Right cardiac atrium (tissue), 5 donors: ENCODE results near the gene HPCAL1. TPM values are rescaled to one million over a fixed set of nuclear protein-coding genes. Genes with fewer than 3 reads are reported as not detected.
"Not testable (repeated sequence)": the region's sequence is repeated elsewhere in the genome, so short reads cannot be mapped to it uniquely, and the experiment has no call there.

ENCODE experiments used
- ATAC-seq, 2 donors: fragments of 200-7000 bp; cut with Tn5 transposase; one replicate each; pipeline versions ENCODE4 v1.8.0 to v1.9.1; 2020; ENCODE audit warnings: moderate library complexity in 2 of 2, mild to moderate bottlenecking in 1 of 2
- DNase-seq, 3 donors: peaks; one replicate each; pipeline ENCODE4 v3.0.0-alpha.2; 2020
- H3K27ac ChIP-seq: one replicate; pipeline ENCODE4 v1.5.1; 2013; ENCODE audit warnings: mild to moderate bottlenecking, low read length, control low read depth, moderate library complexity
- H3K27me3 ChIP-seq: one replicate; pipeline ENCODE4 v1.6.1; 2013; ENCODE audit not compliant: control insufficient read depth, insufficient read depth
- H3K4me1 ChIP-seq: one replicate; pipeline ENCODE4 v1.6.1; 2013; ENCODE audit warnings: low read length; ENCODE audit not compliant: control insufficient read depth, insufficient read depth
- H3K4me3 ChIP-seq: one replicate; pipeline ENCODE4 v1.5.1; 2013; ENCODE audit warnings: low read length, control low read depth
- H3K9me3 ChIP-seq: one replicate; pipeline ENCODE4 v1.6.1; 2013; ENCODE audit warnings: low read length; ENCODE audit not compliant: control insufficient read depth
- WGBS: extraction: QIAGEN DNeasy Blood & Tissue Kit; methylation state at CpG from one replicate; pipeline ENCODE4 v1.1.7; 2013; 5-methylcytosine and 5-hydroxymethylcytosine counted together
- intact Hi-C, 4 donors: fragments of 100-400 bp; cut with DNase I; formaldehyde crosslinking; loops; one replicate each; pipeline versions ENCODE4 v1.11.0 to v1.14.0; 2022 to 2023
- polyA plus RNA-seq: library from polyadenylated mRNA; stranded (reverse); fragments of 200-250 nt; gene quantifications from one replicate; pipeline ENCODE4 v1.2.3, GENCODE V29; 2013
- total RNA-seq, 4 donors: library from RNA; stranded (reverse); fragmentation: NEBNext Ultra II Directional; extraction: Animal tissue kit (Norgen Biotek cat#: 25700); gene quantifications; one replicate each; pipeline ENCODE4 v1.2.1, GENCODE V29; 2021
- donor health status: healthy with polysubstance abuse.
- donor health status: DM: no; HTN: yes; CAD: no.
- donor health status: DM: no; HTN: no; CAD: no.
- donor health status: DM: no; HTN: yes; CAD: no; lungs with severe emphysema.
- donor health status: DM: yes; HTN: yes; CAD: no.

The HPCAL1 gene
- total and polyA plus RNA-seq, 5 donors: 18.5 to 32.2 (median 25.1) TPM

DNA sequence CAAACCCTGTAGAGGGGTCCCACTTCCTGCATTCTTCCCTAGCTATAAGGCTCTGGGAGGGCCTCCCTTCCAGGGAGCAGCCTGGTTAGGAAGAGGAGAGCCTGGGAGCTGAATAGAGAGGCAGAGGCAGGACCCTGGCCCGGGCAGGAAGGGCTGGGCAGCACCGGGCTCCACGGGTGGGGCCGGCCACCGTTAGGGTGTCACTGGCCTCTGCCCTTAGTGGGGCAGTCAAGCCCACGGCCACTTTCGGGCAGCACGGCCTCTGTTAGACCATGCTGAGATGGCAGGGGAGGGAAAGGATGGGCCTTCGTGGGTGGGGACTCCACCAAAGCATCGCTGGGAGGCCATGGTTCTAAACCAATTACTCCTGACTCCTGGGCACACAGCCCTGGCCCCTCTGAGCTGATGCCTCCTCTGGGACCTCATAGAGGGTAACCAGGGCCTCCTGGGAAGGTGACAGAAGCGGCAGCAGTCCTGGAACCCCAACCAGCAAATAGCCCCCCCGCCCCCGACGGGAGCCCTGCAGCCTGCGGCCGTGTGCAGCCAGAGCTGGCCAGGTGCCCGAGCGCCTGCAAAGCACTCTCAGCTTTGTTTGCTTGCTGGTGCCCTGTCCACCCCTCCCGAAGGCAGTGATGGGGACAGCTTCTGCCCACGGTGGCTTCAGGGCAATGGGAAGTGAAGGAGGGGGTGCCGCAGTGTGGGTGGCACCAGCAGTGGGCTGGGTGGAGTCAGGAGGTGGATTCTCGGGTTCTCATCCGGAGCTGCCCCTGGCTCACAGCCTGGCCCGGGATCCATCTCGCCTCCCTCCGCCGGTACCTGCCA, 16.3 kb upstream of the HPCAL1 start:
- intact Hi-C loops: no loop called here
- H3K4me1 ChIP-seq: no peaks in the 10 kb centered on the region
- no peaks in the 10 kb centered on the region for H3K27me3 ChIP-seq
- DNase-seq: peak in 1 of 3 donors; percentile 60
- WGBS: 73% methylated on average over 27 of the region's 27 CpGs
- ATAC-seq: peak in 1 of 2 donors; percentile 29
- no peak overlapping the region for H3K4me3 ChIP-seq
- H3K9me3 ChIP-seq: no peaks in the 10 kb centered on the region
- H3K27ac ChIP-seq: no peak overlapping the region

DNA sequence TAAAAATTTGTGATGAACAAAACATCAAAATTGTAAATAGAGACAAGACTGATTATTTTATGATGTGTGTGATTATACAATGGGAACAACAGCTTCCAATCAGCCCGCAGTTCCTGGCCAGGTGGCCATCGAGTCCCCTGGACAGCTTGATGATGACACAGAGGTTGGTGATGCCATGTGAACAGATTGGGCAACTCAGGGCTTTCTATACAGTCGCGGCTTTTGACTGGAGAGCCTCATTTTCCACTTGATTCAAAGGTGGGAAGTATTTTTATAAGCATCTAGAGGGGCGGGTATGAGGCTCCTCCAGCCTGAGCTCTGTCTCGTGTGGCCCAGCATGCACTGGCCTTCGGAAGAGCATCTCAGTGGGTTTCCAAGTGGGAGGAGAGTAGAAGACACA, 14.9 kb upstream of the HPCAL1 start:
- no peaks in the 10 kb centered on the region for H3K27me3 ChIP-seq
- ATAC-seq (no peak), DNase-seq (no peak)
- WGBS: 94% methylated on average over 7 of the region's 7 CpGs
- no peak overlapping the region for H3K27ac ChIP-seq
- H3K4me3 ChIP-seq: no peak overlapping the region
- intact Hi-C loops: no loop called here
- no peaks in the 10 kb centered on the region for H3K9me3 ChIP-seq
- H3K4me1 ChIP-seq: no peaks in the 10 kb centered on the region

DNA sequence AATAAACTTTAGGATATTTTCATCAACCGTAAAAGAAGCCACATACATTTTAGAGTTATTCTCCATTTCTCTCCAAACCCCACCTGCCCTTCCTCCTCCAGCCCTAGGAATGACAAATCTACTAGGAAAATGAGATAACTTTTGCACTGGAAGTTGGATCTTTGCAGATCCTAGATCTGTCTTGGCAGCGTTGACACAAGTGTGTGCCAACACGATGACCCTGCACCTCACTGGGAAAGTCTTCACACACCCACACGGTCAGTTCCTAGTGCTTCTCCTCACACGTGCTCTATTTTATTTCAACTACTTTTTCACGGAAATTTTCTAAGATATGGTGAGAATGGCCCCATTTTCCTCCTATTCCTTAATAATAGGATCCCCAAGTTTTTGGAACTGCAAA, 14.1 kb upstream of the HPCAL1 start:
- intact Hi-C loops: no loop called here
- ATAC-seq (no peak), DNase-seq (no peak)
- Histone ChIP-seq H3K27me3 (no peaks in the 10 kb centered on the region), H3K27ac (no peak overlapping the region), H3K4me3 (no peak overlapping the region), H3K9me3 (no peaks in the 10 kb centered on the region), H3K4me1 (no peaks in the 10 kb centered on the region)
- 59% methylated on average over 6 of the region's 6 CpGs for WGBS

DNA sequence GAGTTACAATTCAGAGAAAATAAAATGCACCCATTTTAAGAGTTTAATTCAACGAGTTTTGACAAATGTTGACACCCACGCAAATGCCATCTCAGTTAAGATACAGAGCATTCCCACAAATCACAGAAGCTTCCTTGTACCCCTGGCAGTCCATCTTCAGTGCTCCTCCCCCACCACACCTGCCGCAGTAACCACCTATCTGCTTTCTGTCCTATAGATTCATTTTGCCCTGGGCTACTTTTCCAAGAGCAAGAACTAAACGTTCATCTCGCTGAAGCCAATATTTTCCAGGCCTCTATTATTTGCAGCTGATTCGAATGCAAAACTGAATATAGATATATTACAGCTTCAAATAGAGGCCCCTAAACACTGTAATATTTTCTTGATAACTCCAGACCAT, 13.4 kb upstream of the HPCAL1 start:
- no peaks in the 10 kb centered on the region for H3K9me3 ChIP-seq
- DNase-seq (no peak), ATAC-seq (no peak)
- intact Hi-C loops: no loop called here
- no peaks in the 10 kb centered on the region for H3K4me1 ChIP-seq
- H3K27me3 ChIP-seq: no peaks in the 10 kb centered on the region
- no peak overlapping the region for H3K4me3 ChIP-seq
- no peak overlapping the region for H3K27ac ChIP-seq
- WGBS: 89% methylated on average over 6 of the region's 6 CpGs

DNA sequence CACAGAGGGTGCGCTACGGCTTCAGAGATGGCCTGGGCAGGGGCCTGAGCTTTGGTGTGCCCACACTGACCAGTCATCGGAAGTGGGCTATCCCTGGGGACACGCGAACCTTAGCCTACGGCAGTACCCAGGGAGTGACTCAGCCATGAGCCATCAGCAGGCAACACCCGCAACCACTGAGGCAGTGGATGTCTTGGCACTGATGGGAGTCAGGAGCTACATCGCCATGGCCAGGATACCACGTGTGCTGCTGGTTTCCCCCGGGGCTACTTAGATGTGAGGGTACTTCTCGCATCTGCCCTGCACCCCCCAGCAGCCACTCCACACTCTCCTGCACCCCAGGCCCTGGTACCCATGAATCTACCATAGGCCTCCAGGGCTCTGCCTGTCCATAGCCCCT, 12.8 kb upstream of the HPCAL1 start:
- intact Hi-C loops: no loop called here
- ATAC-seq (no peak), DNase-seq (peak in 1 of 3 donors; percentile 29)
- 93% methylated on average over 11 of the region's 11 CpGs for WGBS
- no peaks in the 10 kb centered on the region for H3K27me3 ChIP-seq
- H3K27ac ChIP-seq: no peak overlapping the region
- no peak overlapping the region for H3K4me3 ChIP-seq
- H3K4me1 ChIP-seq: no peaks in the 10 kb centered on the region
- no peaks in the 10 kb centered on the region for H3K9me3 ChIP-seq

DNA sequence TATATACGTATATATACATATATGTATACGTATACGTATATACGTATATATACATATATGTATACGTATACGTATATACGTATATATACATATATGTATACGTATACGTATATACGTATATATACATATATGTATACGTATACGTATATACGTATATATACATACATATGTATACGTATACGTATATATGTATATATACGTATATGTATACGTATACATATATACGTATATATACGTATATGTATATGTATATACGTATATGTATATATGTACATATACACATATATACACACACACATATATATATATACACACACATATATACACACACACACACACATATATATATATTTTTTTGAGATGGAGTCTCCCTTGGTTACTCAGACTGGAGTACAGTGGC, 11.3 kb upstream of the HPCAL1 start:
- H3K9me3 ChIP-seq, H3K27me3 ChIP-seq, ATAC-seq, H3K27ac ChIP-seq, H3K4me3 ChIP-seq, DNase-seq, H3K4me1 ChIP-seq, intact Hi-C loops: not testable (repeated sequence)
- 88% methylated on average over 20 of the region's 20 CpGs for WGBS

DNA sequence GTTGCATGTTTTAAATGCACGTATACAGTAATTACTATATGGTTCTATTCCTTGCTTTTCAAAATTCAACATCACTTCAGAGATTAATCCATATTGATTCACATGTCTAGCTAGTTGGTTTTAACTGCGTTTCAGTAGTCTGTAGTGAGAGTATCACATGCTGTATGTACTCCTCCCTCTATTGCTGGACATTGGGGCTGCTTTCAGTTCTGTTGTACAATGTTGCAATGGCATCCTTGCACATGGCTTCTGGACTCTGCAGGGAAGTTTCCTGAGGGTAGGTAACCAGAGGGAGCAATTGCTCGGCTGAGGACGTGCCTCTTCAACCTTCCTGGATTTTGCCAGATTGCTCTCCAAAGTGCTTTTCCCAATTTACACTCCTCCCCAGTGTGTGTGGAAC, 10.7 kb upstream of the HPCAL1 start:
- Histone ChIP-seq H3K4me3 (no peak overlapping the region), H3K27me3 (no peaks in the 10 kb centered on the region), H3K4me1 (no peaks in the 10 kb centered on the region), H3K9me3 (no peaks in the 10 kb centered on the region), H3K27ac (no peak overlapping the region)
- DNase-seq (no peak), ATAC-seq (no peak)
- WGBS: 86% methylated on average over 4 of the region's 4 CpGs
- intact Hi-C loops: no loop called here

DNA sequence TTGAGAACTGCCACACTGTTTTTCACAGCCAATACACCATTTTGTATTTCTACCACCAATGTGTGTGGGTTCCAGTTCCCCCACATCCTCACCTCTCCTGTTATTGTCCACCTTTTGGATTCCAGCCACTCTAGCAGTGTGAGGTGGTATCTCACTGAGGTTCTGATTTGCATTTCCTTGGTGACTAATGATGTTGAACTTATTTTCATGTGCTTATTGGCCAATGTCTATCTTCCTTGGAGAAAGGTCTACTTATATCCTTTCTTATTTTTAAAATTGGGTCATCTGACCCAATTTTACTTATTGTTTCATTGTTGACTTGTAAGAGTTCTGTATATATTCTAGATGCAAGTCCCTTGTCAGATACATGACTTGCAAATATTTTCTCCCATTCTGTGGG, 9.1 kb upstream of the HPCAL1 start:
- intact Hi-C loops: no loop called here
- Histone ChIP-seq H3K27me3 (no peaks in the 10 kb centered on the region), H3K9me3 (no peaks in the 10 kb centered on the region), H3K4me3 (no peak overlapping the region), H3K27ac (no peak overlapping the region), H3K4me1 (no peaks in the 10 kb centered on the region)
- no peak for DNase-seq
- no peak for ATAC-seq

DNA sequence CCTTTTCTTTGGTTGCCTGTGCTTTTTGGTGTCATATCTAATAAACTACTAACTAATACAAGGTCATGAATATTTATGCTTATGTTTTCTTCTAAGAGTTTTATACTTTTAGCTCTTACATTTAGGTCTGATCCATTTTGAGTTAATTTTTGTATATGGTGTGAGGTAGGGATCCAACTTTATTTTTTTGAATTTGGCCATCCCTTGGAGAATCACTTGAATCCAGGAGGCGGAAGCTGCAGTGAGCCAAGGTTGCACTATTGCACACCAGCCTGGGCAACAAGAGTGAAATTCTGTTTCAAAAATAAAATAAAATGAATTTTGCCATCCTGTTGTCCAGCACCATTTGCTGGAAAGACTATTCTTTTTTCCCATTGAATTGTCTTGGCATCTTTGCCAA, 8.6 kb upstream of the HPCAL1 start:
- Histone ChIP-seq H3K4me3 (no peak overlapping the region), H3K27ac (no peak overlapping the region), H3K27me3 (no peaks in the 10 kb centered on the region), H3K4me1 (no peaks in the 10 kb centered on the region), H3K9me3 (no peaks in the 10 kb centered on the region)
- DNase-seq: no peak
- WGBS: 96% methylated on average over 1 of the region's 1 CpG
- intact Hi-C loops: no loop called here
- no peak for ATAC-seq

DNA sequence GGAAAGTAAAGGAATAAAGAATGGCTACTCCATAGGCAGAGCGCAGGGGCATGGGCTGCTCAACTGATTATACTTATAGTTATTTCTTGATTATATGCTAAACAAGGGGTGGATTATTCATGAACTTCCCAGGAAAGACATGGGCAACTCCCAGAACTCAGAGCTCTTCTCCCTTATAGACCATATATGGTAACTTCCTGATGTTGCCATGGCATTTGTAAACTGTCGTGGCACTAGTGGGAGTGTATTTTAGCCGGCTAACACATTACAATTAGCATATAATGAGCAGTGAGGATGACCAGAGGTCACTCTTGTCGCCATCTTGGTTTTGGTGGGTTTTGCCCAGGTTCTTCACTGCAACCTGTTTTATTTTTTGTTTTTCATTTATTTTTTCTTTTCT, 7.1 kb upstream of the HPCAL1 start:
- H3K27ac ChIP-seq, H3K9me3 ChIP-seq, intact Hi-C loops, H3K27me3 ChIP-seq, ATAC-seq, H3K4me3 ChIP-seq, H3K4me1 ChIP-seq, DNase-seq: not testable (repeated sequence)
- 86% methylated on average over 4 of the region's 4 CpGs for WGBS

DNA sequence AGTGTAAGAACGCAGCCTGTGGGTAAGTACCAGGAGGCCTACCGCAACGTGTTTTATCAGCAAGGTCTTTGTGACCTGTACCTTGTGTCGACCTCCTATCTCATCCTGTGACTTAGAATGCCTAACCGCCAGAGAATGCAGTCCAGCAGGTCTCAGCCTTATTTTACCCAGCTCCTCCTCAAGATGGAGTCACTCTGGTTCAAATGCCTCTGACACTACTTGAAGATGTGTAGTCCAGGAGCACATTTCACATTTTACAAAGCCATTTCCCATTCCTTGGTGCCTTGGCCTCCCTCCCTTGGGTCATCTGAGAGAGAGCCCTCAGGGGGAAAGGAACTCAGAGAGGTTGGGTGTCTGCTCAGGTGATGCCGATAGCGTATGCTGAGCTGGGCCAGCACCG, 6.6 kb upstream of the HPCAL1 start:
- intact Hi-C loops: no loop called here

More for the DNA sequence above, 6.6 kb upstream of the HPCAL1 start:
- 89% methylated on average over 8 of the region's 8 CpGs for WGBS
- no peak for DNase-seq
- Histone ChIP-seq H3K27me3 (no peaks in the 10 kb centered on the region), H3K4me1 (no peaks in the 10 kb centered on the region), H3K9me3 (no peaks in the 10 kb centered on the region), H3K27ac (no peak overlapping the region), H3K4me3 (no peak overlapping the region)
- no peak for ATAC-seq
